Keratinocyte (primary cell): ENCODE measurements around the gene VSIG2.

Source experiments
- EZH2 ChIP-seq: IDR thresholded peaks from one replicate; pipeline ENCODE4 v1.6.1; 2012; ENCODE audit warnings: inconsistent platforms, mild to moderate bottlenecking, low read length, moderate library complexity
- TF ChIP-seq, protein P1 (sequence below), 3 experiments: IDR thresholded peaks in 1 of 3; conservative IDR thresholded peaks in 1 of 3; optimal IDR thresholded peaks in 1 of 3; 2 replicates in 2 of 3; 3 replicates in 1 of 3; pipeline versions ENCODE3 to v1.5.1; 2011; ENCODE audit warnings: low read length in 3 of 3, mild to moderate bottlenecking in 3 of 3, moderate library complexity in 2 of 3, control low read depth in 1 of 3, inconsistent platforms in 1 of 3; ENCODE audit not compliant: insufficient read depth in 2 of 3; ENCODE audit errors: extremely low read depth in 1 of 3

- no peak for TF ChIP-seq EZH2
- TF ChIP-seq, protein P1, sequence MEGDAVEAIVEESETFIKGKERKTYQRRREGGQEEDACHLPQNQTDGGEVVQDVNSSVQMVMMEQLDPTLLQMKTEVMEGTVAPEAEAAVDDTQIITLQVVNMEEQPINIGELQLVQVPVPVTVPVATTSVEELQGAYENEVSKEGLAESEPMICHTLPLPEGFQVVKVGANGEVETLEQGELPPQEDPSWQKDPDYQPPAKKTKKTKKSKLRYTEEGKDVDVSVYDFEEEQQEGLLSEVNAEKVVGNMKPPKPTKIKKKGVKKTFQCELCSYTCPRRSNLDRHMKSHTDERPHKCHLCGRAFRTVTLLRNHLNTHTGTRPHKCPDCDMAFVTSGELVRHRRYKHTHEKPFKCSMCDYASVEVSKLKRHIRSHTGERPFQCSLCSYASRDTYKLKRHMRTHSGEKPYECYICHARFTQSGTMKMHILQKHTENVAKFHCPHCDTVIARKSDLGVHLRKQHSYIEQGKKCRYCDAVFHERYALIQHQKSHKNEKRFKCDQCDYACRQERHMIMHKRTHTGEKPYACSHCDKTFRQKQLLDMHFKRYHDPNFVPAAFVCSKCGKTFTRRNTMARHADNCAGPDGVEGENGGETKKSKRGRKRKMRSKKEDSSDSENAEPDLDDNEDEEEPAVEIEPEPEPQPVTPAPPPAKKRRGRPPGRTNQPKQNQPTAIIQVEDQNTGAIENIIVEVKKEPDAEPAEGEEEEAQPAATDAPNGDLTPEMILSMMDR (optimal IDR thresholded peaks at IDR 0.05 in 1 of 3, IDR thresholded peaks at IDR 0.05 in 1 of 3, conservative IDR thresholded peaks at IDR 0.05 in 1 of 3; ENCODE audit: extremely low read depth in 1 of 3, insufficient read depth in 2 of 3, low read length in 3 of 3) = no peak
Observed at GRCh38 chr11:124748100-124748418, 4.0 kb downstream of the VSIG2 start.
